ENCODE results near the gene HELZ.

The HELZ gene

GRCh38 chr17:67026341-67026740, 218.7 kb downstream of the HELZ start:
- DNase-seq (ENCODE audit: low spot score): no peak

- no peak for DNase-seq (ENCODE audit: low spot score)
These were observed 219.7 kb downstream of the HELZ start for GRCh38 chr17:67025216-67025792.

GRCh38 chr17:67024736-67025135, 220.3 kb downstream of the HELZ start:
- DNase-seq (ENCODE audit: low spot score): no peak

- no peak for DNase-seq (ENCODE audit: low spot score)
These were observed 222.6 kb downstream of the HELZ start for GRCh38 chr17:67022451-67022810.

GRCh38 chr17:67021743-67022450, 223.1 kb downstream of the HELZ start:
- no peak for DNase-seq (ENCODE audit: low spot score)

- DNase-seq (ENCODE audit: low spot score): no peak
These were observed 223.8 kb downstream of the HELZ start for GRCh38 chr17:67021196-67021595.
